ENCODE data around the gene S100A14.
"Not testable (repeated sequence)": the region's sequence is repeated elsewhere in the genome, so short reads cannot be mapped to it uniquely, and the experiment has no call there.

Gene S100A14

DNA sequence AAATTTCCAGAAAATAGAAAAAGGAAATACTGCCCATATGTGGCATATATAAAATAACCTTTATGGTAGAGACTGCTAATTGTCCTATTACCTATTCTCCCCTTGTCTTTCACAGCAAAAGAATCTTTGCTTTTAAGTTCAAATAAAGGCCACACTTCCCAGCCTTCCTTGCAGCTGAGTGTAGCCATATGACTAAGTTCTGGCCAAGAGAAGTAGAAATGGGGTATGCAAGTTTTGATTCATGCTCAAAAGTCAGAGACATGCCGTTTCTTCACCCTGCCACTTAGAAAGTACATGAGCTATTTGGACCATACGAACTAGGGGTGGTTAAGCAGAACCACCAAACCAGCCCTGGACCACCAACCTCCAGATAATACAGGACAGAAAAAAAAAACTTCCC is 32.1 kb downstream of the S100A14 start:
- no peak for TF ChIP-seq CTCF (IDR thresholded peaks at IDR 0.05; ENCODE audit: extremely low read depth, missing control alignments)
- DNase-seq (ENCODE audit: low spot score): no peak

DNA sequence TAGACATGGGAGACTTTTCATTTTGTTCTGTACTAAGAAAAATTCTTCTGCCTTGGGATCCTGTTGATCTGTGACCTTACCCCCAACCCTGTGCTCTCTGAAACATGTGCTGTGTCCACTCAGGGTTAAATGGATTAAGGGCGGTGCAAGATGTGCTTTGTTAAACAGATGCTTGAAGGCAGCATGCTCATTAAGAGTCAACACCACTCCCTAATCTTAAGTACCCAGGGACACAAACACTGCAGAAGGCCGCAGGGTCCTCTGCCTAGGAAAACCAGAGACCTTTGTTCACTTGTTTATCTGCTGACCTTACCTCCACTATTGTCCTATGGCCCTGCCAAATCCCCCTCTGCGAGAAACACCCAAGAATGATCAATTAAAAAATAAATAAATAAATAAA is 32.6 kb downstream of the S100A14 start:
- DNase-seq (ENCODE audit: low spot score): not testable (repeated sequence)

GRCh38 chr1:153582836-153583235 is 33.3 kb downstream of the S100A14 start:
- not testable (repeated sequence) for DNase-seq (ENCODE audit: low spot score)

GRCh38 chr1:153578936-153579335 is 37.2 kb downstream of the S100A14 start:
- no peak for DNase-seq (ENCODE audit: low spot score)
- TF ChIP-seq CTCF (IDR thresholded peaks at IDR 0.05; ENCODE audit: extremely low read depth, missing control alignments): no peak

DNA sequence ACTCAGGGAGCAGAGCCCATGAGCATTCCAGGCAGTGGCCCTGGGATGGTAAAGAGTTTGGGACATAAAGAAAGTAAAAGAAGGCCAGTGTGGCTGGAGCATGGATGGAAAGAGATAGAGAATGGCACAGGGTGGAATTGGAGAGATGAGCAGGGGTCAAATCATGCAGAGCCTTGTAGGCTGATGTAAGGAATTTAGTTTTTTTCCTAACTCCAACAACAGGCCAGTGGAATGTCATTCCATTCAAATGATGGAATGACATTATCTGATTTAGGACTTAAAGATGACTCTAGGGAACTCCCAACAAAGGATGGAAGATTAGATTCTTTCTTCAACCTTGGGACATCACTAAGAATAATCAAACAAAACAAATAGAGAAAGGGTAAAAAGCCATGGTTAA is 37.6 kb downstream of the S100A14 start:
- no peak for TF ChIP-seq CTCF (IDR thresholded peaks at IDR 0.05; ENCODE audit: extremely low read depth, missing control alignments)
- DNase-seq (ENCODE audit: low spot score): no peak

GRCh38 chr1:153577624-153578051 is 38.5 kb downstream of the S100A14 start:
- no peak for DNase-seq (ENCODE audit: low spot score)
- no peak for TF ChIP-seq CTCF (IDR thresholded peaks at IDR 0.05; ENCODE audit: extremely low read depth, missing control alignments)

GRCh38 chr1:153577138-153577537 is 39.0 kb downstream of the S100A14 start:
- no peak for TF ChIP-seq CTCF (IDR thresholded peaks at IDR 0.05; ENCODE audit: extremely low read depth, missing control alignments)
- DNase-seq (ENCODE audit: low spot score): no peak

DNA sequence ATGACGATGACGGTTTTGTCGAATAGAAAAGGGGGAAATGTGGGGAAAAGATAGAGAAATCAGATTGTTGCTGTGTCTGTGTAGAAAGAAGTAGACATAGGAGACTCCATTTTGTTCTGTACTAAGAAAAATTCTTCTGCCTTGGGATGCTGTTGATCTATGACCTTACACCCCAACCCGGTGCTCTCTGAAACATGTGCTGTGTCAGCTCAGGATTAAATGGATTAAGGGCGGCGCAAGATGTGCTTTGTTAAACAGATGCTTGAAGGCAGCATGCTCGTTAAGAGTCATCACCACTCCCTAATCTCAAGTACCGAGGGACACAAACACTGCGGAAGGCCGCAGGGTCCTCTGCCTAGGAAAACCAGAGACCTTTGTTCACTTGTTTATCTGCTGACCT is 40.6 kb downstream of the S100A14 start:
- not testable (repeated sequence) for DNase-seq (ENCODE audit: low spot score)

DNA sequence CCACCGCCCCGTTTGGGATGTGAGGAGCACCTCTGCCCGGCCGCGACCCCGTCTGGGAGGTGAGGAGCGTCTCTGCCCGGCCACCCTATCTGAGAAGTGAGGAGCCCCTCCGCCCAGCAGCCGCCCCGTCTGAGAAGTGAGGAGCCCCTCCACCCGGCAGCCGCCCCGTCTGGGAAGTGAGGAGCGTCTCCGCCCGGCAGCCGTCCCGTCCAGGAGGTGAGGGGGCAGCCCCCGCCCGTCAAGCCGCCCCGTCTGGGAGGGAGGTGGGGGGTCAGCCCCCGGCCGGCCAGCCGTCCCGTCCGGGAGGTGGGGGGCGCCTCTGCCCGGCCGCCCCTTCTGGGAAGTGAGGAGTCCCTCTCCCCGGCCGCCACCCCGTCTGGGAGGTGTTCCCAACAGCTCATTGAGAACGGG is 41.0 kb downstream of the S100A14 start:
- not testable (repeated sequence) for DNase-seq (ENCODE audit: low spot score)

GRCh38 chr1:153573351-153573750 is 42.8 kb downstream of the S100A14 start:
- TF ChIP-seq CTCF (IDR thresholded peaks at IDR 0.05; ENCODE audit: extremely low read depth, missing control alignments): no peak
- DNase-seq (ENCODE audit: low spot score): no peak
